NCI-H128 (cell line): ENCODE measurements around the gene GAD1.

Experiments used
- DNase-seq: peaks from one replicate; lab custom pipeline; 2025; ENCODE audit not compliant: unreplicated experiment; lab: John Stamatoyannopoulos, UW

GAD1 gene

DNA sequence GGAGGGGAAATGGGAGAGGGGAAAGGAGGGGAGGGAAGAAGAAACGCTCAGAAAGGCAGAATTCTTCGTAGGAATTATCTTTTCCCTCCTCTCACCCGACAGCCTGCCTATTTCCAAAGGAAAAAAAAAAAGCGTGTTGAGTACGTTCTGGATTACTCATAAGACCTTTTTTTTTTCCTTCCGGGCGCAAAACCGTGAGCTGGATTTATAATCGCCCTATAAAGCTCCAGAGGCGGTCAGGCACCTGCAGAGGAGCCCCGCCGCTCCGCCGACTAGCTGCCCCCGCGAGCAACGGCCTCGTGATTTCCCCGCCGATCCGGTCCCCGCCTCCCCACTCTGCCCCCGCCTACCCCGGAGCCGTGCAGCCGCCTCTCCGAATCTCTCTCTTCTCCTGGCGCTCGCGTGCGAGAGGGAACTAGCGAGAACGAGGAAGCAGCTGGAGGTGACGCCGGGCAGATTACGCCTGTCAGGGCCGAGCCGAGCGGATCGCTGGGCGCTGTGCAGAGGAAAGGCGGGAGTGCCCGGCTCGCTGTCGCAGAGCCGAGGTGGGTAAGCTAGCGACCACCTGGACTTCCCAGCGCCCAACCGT lies at the start of gene GAD1:
Gene GAD1 (plus strand): TSS at position 384 of the 589 bp plus-strand sequence. CDS start 1,705 bp downstream, outside the sequence.
- DNase-seq, result peak; percentile 80

- peak; percentile 8 for DNase-seq
These were observed 46.6 kb upstream of the GAD1 start, which contains the start of gene ERICH2 for GRCh38 chr2:170770008-170770605. Gene ERICH2 (plus strand): TSS chr2:170770378. CDS start chr2:170770682, 304 bp downstream.

- DNase-seq, result peak; percentile 38
These were observed 45.9 kb upstream of the GAD1 start for GRCh38 chr2:170770606-170771420.

DNA sequence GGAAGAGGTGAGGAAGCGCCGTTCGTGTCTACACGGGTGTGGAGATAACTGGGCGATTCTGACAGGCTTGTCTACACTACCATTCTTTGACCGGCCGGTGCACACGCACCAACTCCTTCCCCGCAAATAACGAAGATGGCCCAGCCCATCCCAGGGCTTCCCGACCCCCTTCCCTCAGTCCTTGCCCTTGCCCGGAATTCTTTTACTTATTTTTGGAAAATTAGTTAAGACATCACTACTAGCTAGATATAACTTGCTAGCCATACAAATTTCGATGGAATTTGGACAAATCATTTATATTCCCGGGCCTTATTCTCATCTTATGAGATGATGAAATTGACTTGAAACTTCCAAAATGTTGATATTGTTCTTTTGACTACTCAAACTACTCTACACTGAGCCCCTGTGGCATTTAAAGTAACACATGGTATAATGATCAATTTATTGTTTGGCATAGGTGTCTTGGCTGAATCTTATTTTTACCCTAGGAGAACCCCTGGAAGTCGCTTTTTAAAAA lies 45.2 kb upstream of the GAD1 start:
- no peak for DNase-seq

- no peak for DNase-seq
These were observed 44.4 kb upstream of the GAD1 start for GRCh38 chr2:170772295-170772694.

- DNase-seq, result no peak
These were observed 42.6 kb upstream of the GAD1 start for GRCh38 chr2:170774074-170774473.

DNA sequence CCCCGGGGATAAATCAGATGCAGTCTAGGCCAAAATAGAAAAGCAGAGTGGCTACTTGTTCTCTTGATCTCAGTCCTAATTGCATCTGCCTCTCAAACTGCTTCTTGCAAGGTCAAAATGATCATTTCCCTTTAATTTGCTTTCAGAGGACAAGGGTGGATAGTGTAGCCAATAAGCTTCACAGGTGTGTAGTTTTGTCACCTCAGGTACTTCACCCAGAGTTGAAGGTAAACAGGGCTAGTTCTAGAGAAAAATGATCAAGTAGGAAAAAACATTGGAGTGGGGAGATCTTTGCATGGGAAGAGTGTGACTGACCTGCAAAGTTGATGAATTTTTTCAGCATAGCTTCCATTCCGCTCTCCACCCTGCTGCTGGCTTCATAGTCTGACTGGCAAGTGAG lies 37.8 kb upstream of the GAD1 start:
- no peak for DNase-seq

- DNase-seq, result no peak
These were observed 37.4 kb upstream of the GAD1 start for GRCh38 chr2:170779304-170779703.

DNA sequence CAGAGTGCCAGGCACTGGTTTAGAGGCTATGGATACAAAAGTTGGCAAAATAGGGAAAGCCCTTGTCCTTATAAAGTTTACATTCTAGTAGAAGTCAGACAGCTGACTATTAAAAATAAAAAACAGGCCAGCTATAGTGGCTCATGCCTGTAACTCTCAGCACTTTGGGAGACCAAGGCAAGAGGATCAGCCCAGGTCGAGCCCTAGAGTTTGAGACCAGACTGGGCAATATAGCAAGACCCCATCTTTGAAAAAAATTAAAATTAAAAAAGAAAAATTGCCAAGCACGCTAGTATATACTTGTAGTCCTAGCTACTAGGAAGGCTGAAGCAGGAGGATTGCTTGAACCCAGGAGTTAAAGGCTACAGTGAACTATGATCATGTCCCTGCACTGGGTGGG lies 34.0 kb upstream of the GAD1 start:
- DNase-seq, result no peak

DNA sequence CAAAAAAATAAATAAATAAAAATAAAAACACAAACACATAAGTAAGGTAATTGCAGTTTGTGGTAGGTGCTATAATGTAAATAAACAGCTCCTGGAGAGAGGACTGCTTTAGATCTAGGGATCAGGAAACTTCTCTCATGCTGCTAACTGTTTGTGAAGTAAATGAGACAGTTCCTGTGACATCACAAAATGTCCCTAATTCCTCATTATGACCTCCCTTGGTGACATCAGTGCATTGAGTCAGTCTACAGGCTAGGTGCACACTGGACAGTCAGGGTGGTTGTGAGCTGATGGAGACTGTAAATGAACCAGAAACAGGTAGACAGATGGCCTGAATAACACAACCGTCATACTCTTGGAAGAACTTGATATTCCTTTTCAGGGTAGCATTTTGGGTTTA lies 33.1 kb upstream of the GAD1 start:
- no peak for DNase-seq

GRCh38 chr2:170798996-170799395 lies 17.7 kb upstream of the GAD1 start:
- no peak for DNase-seq

DNA sequence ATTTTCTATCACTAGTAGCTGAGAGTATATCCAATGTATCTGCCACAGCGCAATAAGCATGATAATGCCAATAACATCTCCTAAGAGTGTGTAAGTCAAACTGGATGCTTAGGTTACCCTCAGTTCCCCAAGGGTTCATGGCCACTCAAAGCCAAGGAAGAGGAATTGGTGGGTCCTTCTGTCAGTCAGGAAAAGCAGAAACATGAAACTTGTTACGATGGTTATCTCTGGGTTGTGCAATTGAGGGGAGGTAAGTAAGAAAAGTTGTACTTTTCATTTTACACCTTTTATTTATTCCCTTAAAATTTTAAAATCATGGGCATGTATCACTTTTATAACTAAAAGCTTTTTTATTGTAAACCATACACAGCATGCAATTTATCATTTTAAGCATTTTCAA lies 10.1 kb upstream of the GAD1 start:
- no peak for DNase-seq

- DNase-seq, result peak; percentile 49
These were observed 3.7 kb upstream of the GAD1 start for GRCh38 chr2:170812710-170813600.

DNA sequence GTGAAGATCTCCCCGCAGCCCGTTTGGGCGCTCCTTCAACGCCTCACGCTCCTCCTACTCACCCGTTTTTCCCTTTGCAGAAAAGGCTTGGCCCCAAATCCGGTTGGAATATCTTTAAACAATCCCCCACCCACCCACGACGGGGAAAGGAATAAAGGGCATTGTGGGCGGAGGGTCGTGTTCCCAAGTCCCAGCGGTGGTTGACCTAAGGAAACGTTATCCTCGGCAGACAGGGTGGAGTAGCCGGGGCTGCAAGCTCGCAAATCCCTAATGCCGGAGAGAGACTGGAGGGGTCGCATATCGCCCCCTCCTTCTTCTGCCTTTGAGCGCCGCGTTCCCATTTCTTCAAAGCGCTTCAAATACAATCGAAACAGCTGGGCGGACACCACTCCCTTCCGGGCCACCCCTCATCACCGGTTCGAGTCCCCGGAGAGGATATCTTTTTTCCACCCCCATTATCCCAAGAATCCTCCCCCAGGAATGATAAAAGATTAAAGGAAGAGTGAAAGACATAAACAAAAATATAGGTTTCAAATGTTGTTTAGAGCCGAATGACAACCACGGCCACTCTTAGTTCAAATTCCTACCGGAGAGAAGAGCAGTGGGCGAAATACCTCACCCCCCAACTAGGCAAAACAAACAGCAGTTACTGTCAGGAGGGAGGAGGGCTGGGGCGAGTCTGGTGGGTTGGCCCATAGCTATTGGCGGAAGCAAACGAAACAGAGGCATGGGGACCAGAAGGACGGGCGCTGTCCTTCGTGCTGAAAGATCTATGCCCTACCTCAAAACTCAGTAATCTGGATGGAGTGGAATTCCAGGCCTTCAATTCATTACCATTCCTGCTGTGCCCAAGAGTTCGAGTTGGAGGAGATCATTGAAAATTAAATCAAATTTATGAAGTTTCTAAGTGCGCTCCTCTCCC lies 2.8 kb upstream of the GAD1 start:
- no peak for DNase-seq

GRCh38 chr2:170814533-170815230 lies 2.0 kb upstream of the GAD1 start:
- no peak for DNase-seq

- DNase-seq, result no peak
These were observed 1.4 kb upstream of the GAD1 start for GRCh38 chr2:170815311-170815710.

GRCh38 chr2:170815746-170816503 lies 762 bp upstream of the GAD1 start:
- DNase-seq, result peak; percentile 69
